K562 (cell line): ENCODE results near the gene SH3BP2. TPM values are rescaled to one million over a fixed set of nuclear protein-coding genes. Genes with fewer than 3 reads are reported as not detected.
A peak's percentile ranks its signal among the peaks of the same experiment; 100 is the strongest.

Experiments used
- ATAC-seq: fragments of 200-7000 bp; cut with Tn5 transposase; 3 replicates; pipeline ENCODE4 v1.9.1; 2020; ENCODE audit warnings: moderate library complexity
- BruUV-seq: library from RNA; stranded (reverse); fragments of 400-500 nt; replicated peaks from 2 replicates; lab custom pipeline; 2021; lab: Mats Ljungman, UMichigan
- CTCF ChIA-PET: fragments of 300-600 bp; formaldehyde crosslinking; extraction: SDS; loops from one replicate; lab custom pipeline; 2021; ENCODE audit warnings: low intra/inter-chr PET ratio; lab: Yijun Ruan, JAX
- POLR2A ChIA-PET: fragments of 300-600, 350-650 bp; sonication (Branson Sonifier 250); formaldehyde crosslinking; extraction: SDS; loops from one replicate; lab custom pipeline; 2021; ENCODE audit warnings: antibody characterized with exemption, inconsistent platforms; lab: Yijun Ruan, JAX
- DNase-seq, 4 experiments: peaks; one replicate each; pipeline versions ENCODE4 v3.0.0 to v3.0.0-alpha.2; 2011 to 2018; ENCODE audit warnings: low spot score in 3 of 4, mixed read lengths in 3 of 4; ENCODE audit errors: extremely low read depth in 1 of 4
- FAIRE-seq: peaks from 2 replicates; lab custom pipeline; 2011; peaks lifted over from hg19 to GRCh38; lab: Jason Lieb, UNC
- H2AFZ ChIP-seq: 2 replicates; pipeline ENCODE4 v1.6.0; 2011; ENCODE audit warnings: low read depth, low read length, control low read depth, inconsistent platforms
- H3K27ac ChIP-seq: fragments of 200-600 bp; 3 replicates; pipeline ENCODE4 v1.8.0; 2011; ENCODE audit warnings: low read depth, mild to moderate bottlenecking, control low read depth, inconsistent platforms, low read length, moderate library complexity, mixed read lengths; ENCODE audit errors: extremely low read depth
- H3K27me3 ChIP-seq, 2 experiments: fragments of 300-600 bp in 1 of 2; 2 replicates in 1 of 2; 3 replicates in 1 of 2; pipeline versions ENCODE4 v1.6.0 to v1.8.0; 2011; ENCODE audit warnings: inconsistent platforms in 2 of 2, low read length in 2 of 2, mild to moderate bottlenecking in 1 of 2, mixed read lengths in 1 of 2, moderate library complexity in 1 of 2; ENCODE audit not compliant: control insufficient read depth in 2 of 2, insufficient read depth in 2 of 2
- H3K36me3 ChIP-seq: fragments of 300-600 bp; 3 replicates; pipeline ENCODE4 v1.8.0; 2011; ENCODE audit warnings: mild to moderate bottlenecking, low read length, inconsistent platforms; ENCODE audit not compliant: control insufficient read depth, insufficient read depth
- H3K4me1 ChIP-seq, 2 experiments: fragments of 200-600 bp in 1 of 2; replicated peaks in 1 of 2; 2 replicates in 1 of 2; 3 replicates in 1 of 2; pipeline versions ENCODE4 v1.5.1 to v1.8.0; 2011; ENCODE audit warnings: inconsistent platforms in 2 of 2, low read length in 2 of 2, mild to moderate bottlenecking in 1 of 2, mixed read lengths in 1 of 2, moderate library complexity in 1 of 2; ENCODE audit not compliant: control insufficient read depth in 2 of 2, insufficient read depth in 2 of 2
- H3K4me2 ChIP-seq: 2 replicates; pipeline ENCODE4 v1.6.1; 2011; ENCODE audit warnings: low read length, control low read depth, inconsistent platforms, mixed read lengths; ENCODE audit not compliant: insufficient read depth
- H3K4me3 ChIP-seq: fragments of 200-600 bp; sonication (generic), shearing (Covaris generic); 2 replicates; pipeline ENCODE4 v1.5.1; 2016; ENCODE audit warnings: control low read depth, inconsistent platforms
- H3K79me2 ChIP-seq: fragments of 200-600 bp; 3 replicates; pipeline ENCODE4 v1.8.0; 2011; ENCODE audit warnings: low read length, inconsistent platforms; ENCODE audit not compliant: control insufficient read depth, insufficient read depth
- H3K9ac ChIP-seq, 2 experiments: 2 replicates each; pipeline versions ENCODE4 v1.6.0 to v1.6.1; 2011; ENCODE audit warnings: low read depth in 2 of 2, low read length in 2 of 2, control low read depth in 1 of 2, inconsistent platforms in 1 of 2, mild to moderate bottlenecking in 1 of 2, mixed read lengths in 1 of 2; ENCODE audit not compliant: insufficient read depth in 1 of 2
- H3K9me1 ChIP-seq: one replicate; pipeline ENCODE4 v1.6.0; 2011; ENCODE audit warnings: inconsistent platforms, mild to moderate bottlenecking, low read length, moderate library complexity; ENCODE audit not compliant: control insufficient read depth, insufficient read depth
- H3K9me3 ChIP-seq: replicated peaks from 2 replicates; pipeline ENCODE4 v1.5.1; 2011; ENCODE audit warnings: low read depth, low read length, inconsistent platforms; ENCODE audit not compliant: control insufficient read depth, insufficient read depth
- H4K20me1 ChIP-seq: replicated peaks from 2 replicates; pipeline ENCODE4 v1.6.1; 2011; ENCODE audit warnings: low read length, inconsistent platforms, mixed read lengths; ENCODE audit not compliant: control insufficient read depth, insufficient read depth
- BHLHE40 ChIP-seq: IDR thresholded peaks from 2 replicates; pipeline ENCODE4 v1.6.1; 2011; ENCODE audit warnings: low read length, improper control_type of control experiment
- CCAR2 ChIP-seq: fragments of 200-400 bp; formaldehyde crosslinking; IDR thresholded peaks from 2 replicates; pipeline ENCODE4 v1.6.1; 2017; ENCODE audit warnings: mild to moderate bottlenecking, low read depth, low read length
- CSDE1 ChIP-seq, 2 experiments: fragments of 450-650 bp; IDR thresholded peaks; 2 replicates each; pipeline ENCODE4 v1.6.1; 2016; ENCODE audit warnings: mild to moderate bottlenecking in 1 of 2
- GATAD2B ChIP-seq: fragments of 450-650 bp; IDR thresholded peaks from 2 replicates; pipeline ENCODE4 v1.6.1; 2017; ENCODE audit warnings: mild to moderate bottlenecking, borderline replicate concordance
- PCBP1 ChIP-seq: fragments of 200-400 bp; formaldehyde crosslinking; IDR thresholded peaks from 2 replicates; pipeline ENCODE4 v1.6.1; 2018; ENCODE audit warnings: mild to moderate bottlenecking, low read depth, low read length; ENCODE audit not compliant: poor library complexity, severe bottlenecking
- PCBP2 ChIP-seq: fragments of 200-400 bp; formaldehyde crosslinking; IDR thresholded peaks from 2 replicates; pipeline ENCODE4 v1.6.1; 2018; ENCODE audit warnings: low read length, low read depth, mild to moderate bottlenecking, moderate library complexity; ENCODE audit not compliant: poor library complexity, severe bottlenecking
- RBFOX2 ChIP-seq: fragments of 200-400 bp; formaldehyde crosslinking; IDR thresholded peaks from 2 replicates; pipeline ENCODE4 v1.6.1; 2017; ENCODE audit warnings: low read depth, mild to moderate bottlenecking, low read length, moderate library complexity
- SETDB1 ChIP-seq: IDR thresholded peaks from one replicate; pipeline ENCODE4 v1.6.1; 2012; ENCODE audit warnings: low read length, control low read depth, inconsistent platforms
- ZBTB17 ChIP-seq: fragments of 450-650 bp; formaldehyde crosslinking; IDR thresholded peaks from 2 replicates; pipeline ENCODE4 v1.4.0; 2020; ENCODE audit warnings: mild to moderate bottlenecking
- ZNF165 ChIP-seq: fragments of 250-450 bp; sonication (Bioruptor Pico); IDR thresholded peaks from 2 replicates; pipeline ENCODE4 v1.4.0; 2020; ENCODE audit warnings: borderline replicate concordance
- ZNF277 ChIP-seq: fragments of 250-450 bp; sonication (Bioruptor Pico); IDR thresholded peaks from 2 replicates; pipeline ENCODE4 v1.8.0; 2022; ENCODE audit warnings: inconsistent platforms, mild to moderate bottlenecking, moderate library complexity, borderline replicate concordance
- ZNF77 ChIP-seq: fragments of 250-450 bp; sonication (Bioruptor Pico); IDR thresholded peaks from 2 replicates; pipeline ENCODE4 v1.5.0; 2020
- ZSCAN29 ChIP-seq: fragments of 450-650 bp; IDR thresholded peaks from 2 replicates; pipeline ENCODE4 v1.6.1; 2017
- WGBS: fragments of 100-300 bp; shearing (Covaris generic); methylation state at CpG from one replicate; pipeline ENCODE4 v1.1.6; 2016; ENCODE audit warnings: low coverage, mixed read lengths; ENCODE audit not compliant: insufficient coverage; ENCODE audit errors: missing lambda C conversion rate; 5-methylcytosine and 5-hydroxymethylcytosine counted together
- in situ Hi-C: fragments of 300-500 bp; cut with MboI; formaldehyde crosslinking; loops from 4 replicates; pipeline ENCODE4 v1.15.0; 2018; ENCODE audit warnings: inconsistent platforms, mixed read lengths
- intact Hi-C: fragments of 100-400 bp; cut with micrococcal nuclease; formaldehyde crosslinking; loops from 2 replicates; pipeline ENCODE4 v1.14.2; 2022
- polyA plus RNA-seq, 8 experiments: library from polyadenylated mRNA; depleted of rRNA in 4 of 8; stranded (reverse) in 5 of 8; unstranded in 3 of 8; fragments of >200 nt; fragmentation: Nextera tagmentation in 2 of 8; fragmentation: Illumina TruSeq in 1 of 8; extraction: Ambion mirVana in 2 of 8; extraction: Trizol in 1 of 8; gene quantifications; 2 replicates each; pipeline versions ENCODE4 v1.2.1 to v1.2.3, GENCODE V29; 2011 to 2014; ENCODE audit warnings: inconsistent platforms in 1 of 8, missing spikeins in 1 of 8
- total RNA-seq, 7 experiments: library from RNA; depleted of rRNA in 6 of 7; stranded (reverse); fragments of >200 nt in 6 of 7; fragmentation: Illumina TruSeq in 2 of 7; extraction: Trizol in 2 of 7; gene quantifications; 2 replicates each; pipeline versions ENCODE4 v1.2.1 to v1.2.3, GENCODE V29; 2011 to 2021; ENCODE audit warnings: low replicate concordance in 1 of 7
- TF ChIP-seq, protein P1 (sequence below): fragments of 450-650 bp; formaldehyde crosslinking; IDR thresholded peaks from 2 replicates; pipeline ENCODE4 v1.4.0; 2020; ENCODE audit warnings: mild to moderate bottlenecking, moderate library complexity

The SH3BP2 gene
- total and polyA plus RNA-seq, 9 of the 15 experiments (the other 6 are each of a cell fraction or from before 2014, with no cell fraction given), result 0.34 to 16.0 (median 5.1) TPM

DNA sequence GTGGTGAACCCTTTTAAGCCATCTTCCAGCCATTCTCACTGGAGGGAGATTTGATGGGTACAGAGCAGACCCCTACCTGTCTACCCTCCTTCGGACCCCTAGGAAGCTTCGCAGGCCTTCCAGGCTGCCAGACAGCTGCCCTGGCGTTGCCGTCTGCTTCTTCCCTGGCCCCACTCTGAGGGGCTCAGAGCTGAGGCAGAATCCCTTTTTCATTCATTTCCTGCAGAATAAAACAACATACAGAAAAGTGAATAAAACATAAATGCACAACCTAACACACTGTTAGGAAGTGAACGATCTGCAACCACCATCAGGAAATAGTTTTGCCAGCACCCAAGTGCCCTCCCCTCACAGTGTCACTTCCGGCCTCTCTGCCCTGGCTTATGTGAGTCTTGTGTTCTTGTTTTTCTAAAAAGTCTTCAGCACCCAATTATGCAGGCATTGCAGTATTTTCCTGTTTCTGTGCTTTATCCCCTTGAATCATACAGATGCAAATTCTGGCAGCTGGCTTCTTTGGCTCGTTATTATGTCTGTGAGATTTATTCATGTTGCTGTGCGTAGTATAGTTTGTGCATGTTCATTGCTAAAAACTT, 45.1 kb downstream of the SH3BP2 start:
- 61% methylated on average over 8 of the region's 8 CpGs for WGBS
- no peak for FAIRE-seq
- POLR2A ChIA-PET, result interaction anchor here (1.0 kb wide), 1 partner anchor 18 kb away, joined by 3 read pairs; no protein-coding TSS in a partner anchor
- Histone ChIP-seq H3K9ac (peak overlapping the region in 1 of 2 experiments; percentile 37; a peak in 1 of 4 replicates), H3K9me3 (no peaks in the 10 kb centered on the region), H3K36me3 (no peaks in the 10 kb centered on the region), H3K27me3 (no peaks in the 10 kb centered on the region), H3K4me1 (peaks cover 12 to 43% of the 10 kb centered on the region in 2 experiments; a peak in 4 of 5 replicates), H3K27ac (no peak overlapping the region), H2AFZ (no peak overlapping the region), H3K9me1 (no peaks in the 10 kb centered on the region), H3K4me2 (no peak overlapping the region), H4K20me1 (no peaks in the 10 kb centered on the region), H3K79me2 (no peaks in the 10 kb centered on the region), H3K4me3 (no peak overlapping the region)
- BruUV-seq, result no TSS peak
- TF ChIP-seq ZSCAN29 (no peak), PCBP2 (no peak), ZNF77 (CRISPR knock-in tag) (no peak), CCAR2 (no peak), SETDB1 (no peak), ZBTB17 (no peak), PCBP1 (no peak), ZNF165 (CRISPR knock-in tag) (no peak), CSDE1 (IDR thresholded peaks at IDR 0.05) (no peak), ZNF277 (no peak), RBFOX2 (no peak), BHLHE40 (no peak), GATAD2B (no peak)
- TF ChIP-seq, protein P1, sequence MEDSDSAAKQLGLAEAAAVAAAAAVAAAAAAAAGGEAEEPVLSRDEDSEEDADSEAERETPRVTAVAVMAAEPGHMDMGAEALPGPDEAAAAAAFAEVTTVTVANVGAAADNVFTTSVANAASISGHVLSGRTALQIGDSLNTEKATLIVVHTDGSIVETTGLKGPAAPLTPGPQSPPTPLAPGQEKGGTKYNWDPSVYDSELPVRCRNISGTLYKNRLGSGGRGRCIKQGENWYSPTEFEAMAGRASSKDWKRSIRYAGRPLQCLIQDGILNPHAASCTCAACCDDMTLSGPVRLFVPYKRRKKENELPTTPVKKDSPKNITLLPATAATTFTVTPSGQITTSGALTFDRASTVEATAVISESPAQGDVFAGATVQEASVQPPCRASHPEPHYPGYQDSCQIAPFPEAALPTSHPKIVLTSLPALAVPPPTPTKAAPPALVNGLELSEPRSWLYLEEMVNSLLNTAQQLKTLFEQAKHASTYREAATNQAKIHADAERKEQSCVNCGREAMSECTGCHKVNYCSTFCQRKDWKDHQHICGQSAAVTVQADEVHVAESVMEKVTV (CRISPR knock-in tag), result no peak
- DNase-seq, result no peak
- ATAC-seq, result no peak
- CTCF ChIA-PET, result no interaction called here
- intact Hi-C loops, result no loop called here
- in situ Hi-C loops, result no loop called here
